NK-92 (cell line): ENCODE results near the gene TMEM117.
"Not testable (repeated sequence)": the region's sequence is repeated elsewhere in the genome, so short reads cannot be mapped to it uniquely, and the experiment has no call there.

Source experiments
- DNase-seq: peaks from one replicate; lab custom pipeline; 2025; ENCODE audit not compliant: unreplicated experiment; lab: John Stamatoyannopoulos, UW

Gene TMEM117

DNA sequence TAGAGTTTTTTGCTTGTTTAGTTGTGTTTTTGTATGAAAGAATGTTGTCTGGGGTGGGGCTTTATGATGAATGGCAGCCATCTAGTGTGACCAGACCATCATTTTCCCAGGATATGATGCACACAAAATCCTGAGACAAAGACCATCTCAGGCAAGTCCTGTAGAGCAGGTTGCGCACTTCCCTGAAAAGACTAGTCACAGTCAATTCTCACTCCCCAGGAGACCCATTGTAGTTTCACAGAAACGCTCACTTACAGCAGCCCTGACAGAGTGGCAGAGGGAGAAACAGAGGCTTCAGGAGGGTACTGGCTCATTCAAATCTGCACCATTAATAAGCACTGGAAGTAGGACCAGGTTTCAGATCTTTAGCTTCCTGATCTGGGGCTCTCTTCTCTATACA lies 183.2 kb downstream of the TMEM117 start:
- no peak for DNase-seq

- DNase-seq: no peak
Observed at GRCh38 chr12:44020555-44020954, 184.7 kb downstream of the TMEM117 start.

GRCh38 chr12:44021471-44021971 lies 185.6 kb downstream of the TMEM117 start:
- no peak for DNase-seq

DNA sequence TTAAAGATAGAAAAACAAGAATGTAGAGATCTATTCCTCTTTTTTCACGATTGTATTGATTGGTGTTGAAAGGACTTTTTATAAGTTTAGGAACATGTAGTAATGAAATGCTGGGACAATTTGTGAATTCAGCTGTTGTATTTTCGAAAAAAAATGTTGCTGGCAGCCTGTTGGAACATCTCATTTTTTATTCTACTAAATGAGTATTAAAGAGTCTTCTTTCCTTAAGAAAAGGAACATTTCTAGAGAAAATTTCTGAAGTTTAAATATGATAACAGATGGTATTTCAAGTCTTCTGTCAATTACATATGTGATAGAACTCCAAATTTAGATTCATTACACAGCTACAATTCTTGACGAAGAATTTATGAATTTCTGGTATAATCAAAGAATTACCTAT lies 189.6 kb downstream of the TMEM117 start:
- DNase-seq: no peak

- no peak for DNase-seq
Observed at GRCh38 chr12:44026046-44026445, 190.2 kb downstream of the TMEM117 start.

DNA sequence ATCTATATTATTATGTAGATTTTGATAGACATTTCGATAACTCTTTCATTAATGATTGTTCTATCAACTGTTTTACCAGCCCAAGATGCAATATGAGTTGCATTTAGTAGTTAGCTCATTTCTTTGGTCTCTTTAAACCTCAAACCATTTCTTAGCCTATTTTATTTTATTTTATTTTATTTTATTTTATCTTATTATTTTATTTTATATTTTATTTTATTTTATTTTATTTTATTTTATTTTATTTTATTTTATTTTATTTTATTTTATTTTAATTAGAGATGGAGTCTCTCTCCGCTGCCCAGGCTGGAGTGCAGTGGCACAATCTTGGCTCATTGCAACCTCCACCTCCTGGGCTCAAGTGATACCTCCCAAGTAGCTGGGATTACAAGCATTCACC lies 191.0 kb downstream of the TMEM117 start:
- not testable (repeated sequence) for DNase-seq

DNA sequence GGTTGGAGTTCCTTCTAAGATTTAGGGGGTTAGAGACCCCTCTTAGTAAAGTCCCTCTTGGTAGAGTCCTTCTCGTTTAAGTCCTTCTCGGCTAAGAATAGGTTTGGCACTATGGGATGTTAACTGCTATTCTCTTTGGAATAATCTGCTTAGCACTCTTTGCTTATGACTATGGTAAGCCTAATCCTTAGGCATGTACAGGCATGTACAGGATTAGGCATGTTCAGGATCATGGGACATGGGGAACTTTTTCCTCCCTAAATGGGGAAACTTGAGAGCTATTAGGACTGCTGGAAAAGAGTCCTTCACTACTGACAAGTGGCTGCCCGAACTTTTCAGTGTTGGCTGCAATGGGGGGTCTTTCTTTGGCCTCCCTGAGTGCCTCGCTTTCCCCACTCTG lies 193.3 kb downstream of the TMEM117 start:
- no peak for DNase-seq

DNA sequence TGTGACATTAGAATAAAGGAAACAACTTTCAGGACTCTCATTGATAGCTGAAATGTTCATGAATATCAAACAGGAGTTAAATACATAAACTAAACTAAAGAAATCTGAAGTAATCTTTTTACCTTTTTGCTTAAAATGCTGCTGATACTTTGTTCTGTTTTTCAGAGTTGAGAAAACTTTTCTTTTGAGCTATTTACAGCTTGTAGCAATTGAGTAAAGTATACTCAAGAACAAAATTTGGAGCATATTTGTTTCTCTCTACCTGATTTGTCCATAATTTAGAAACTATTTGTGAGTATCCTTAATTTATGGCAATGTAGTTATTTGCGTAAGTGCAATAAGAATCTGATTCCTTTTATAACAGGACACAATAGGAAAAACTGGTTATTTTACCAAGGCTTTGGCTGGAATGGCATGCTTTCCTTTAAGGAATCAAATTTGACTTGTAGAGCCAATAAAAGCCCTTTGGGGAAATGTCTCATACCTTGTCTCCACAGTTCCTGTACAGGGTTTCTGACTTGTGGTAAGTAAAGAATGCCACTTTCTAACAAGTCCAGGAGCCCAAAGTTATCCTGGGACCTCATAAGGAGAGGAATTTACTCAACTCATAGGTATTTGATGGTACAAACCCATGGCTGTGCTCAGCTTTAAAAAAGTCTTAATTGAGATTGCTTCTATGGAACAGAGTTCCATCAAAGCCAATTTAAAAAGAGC lies 195.7 kb downstream of the TMEM117 start:
- no peak for DNase-seq

DNA sequence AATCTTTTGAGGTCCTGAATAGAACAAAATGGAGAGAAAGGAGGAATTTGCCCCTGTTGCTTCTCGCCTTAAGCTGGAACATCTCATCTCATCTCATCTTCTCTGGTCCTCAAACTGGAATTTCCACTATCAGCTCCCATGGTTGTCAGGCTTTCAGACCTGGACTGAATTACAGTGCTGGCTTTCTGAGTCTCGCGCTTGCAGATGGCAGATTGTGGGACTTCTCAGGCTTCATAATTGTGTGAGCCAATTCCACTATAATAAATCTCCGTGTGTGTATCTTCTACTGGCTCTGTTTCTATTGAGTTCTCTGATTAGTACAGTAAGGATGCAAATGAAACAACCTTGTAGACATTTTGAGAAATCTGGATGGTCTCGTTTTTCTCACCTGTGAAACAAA lies 199.0 kb downstream of the TMEM117 start:
- DNase-seq: no peak

GRCh38 chr12:44036875-44037443 lies 201.1 kb downstream of the TMEM117 start:
- no peak for DNase-seq

DNA sequence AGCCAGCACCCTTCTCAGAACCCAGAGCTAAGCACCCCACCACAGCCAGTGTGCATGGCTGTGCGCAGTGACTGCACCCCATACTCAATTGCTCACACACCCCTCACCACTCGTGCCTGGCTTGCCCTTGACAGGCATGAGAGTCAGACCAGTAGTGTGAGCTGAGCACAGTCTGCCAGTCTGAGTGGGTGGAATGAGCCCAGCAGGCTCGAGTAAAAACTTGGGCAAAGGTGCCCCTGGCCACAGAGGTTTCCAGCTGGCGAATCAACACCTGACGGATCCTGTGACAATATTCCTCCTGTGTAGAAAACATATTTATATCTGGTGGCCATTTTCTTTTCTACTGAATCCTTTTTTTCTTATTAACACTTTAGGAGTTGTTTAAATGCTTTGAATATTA lies 202.5 kb downstream of the TMEM117 start:
- no peak for DNase-seq

- not testable (repeated sequence) for DNase-seq
Observed at GRCh38 chr12:44044491-44044890, 208.6 kb downstream of the TMEM117 start.

DNA sequence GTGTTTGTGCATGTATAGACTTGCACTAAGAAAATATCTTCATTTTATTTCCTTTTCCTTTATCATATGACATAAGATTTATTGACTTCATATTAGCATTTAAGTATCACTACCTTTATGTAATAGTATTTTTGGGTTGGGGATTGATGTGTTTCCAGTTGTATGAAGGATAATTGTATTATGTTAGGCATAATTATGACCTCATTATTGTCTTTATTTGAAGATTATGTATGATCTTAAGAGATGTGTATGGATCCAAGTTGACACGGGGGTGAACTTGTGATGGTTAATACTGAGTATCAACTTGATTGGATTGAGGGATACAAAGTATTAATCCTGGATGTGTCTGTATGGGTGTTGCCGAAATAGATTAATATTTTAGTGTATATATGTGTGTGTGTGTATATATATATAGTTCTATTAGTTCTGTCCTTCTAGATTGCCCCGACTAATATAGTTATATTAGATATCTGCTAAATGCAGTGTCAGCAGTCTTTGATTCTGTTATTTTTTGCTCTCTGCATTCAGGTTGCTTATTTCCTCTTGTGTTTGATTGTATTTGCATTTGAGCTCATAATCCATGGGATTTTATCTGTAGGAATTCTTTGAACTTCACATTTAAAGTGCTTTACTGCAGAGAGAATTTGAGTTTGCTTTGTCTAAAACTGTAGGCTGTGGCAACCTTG lies 211.0 kb downstream of the TMEM117 start:
- DNase-seq: no peak

DNA sequence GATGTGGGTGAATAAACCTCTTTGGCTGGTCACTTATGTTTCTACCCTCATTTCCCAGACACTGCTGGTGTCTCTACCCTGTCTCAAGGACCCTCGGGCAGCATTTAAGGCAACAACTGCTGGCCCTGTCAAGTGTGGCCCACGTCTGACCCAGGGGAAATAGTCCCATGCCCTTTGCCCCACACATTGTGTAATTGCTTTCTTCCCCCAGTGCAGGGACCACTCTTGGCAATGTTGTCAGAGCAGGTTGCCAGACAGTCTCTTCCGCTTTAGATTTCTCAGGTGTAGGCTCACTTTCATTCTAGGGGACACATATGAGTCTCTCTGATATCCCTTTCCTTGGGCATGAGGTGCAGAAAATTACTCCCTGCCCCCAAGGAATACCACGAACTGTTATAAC lies 216.7 kb downstream of the TMEM117 start:
- DNase-seq: no peak

DNA sequence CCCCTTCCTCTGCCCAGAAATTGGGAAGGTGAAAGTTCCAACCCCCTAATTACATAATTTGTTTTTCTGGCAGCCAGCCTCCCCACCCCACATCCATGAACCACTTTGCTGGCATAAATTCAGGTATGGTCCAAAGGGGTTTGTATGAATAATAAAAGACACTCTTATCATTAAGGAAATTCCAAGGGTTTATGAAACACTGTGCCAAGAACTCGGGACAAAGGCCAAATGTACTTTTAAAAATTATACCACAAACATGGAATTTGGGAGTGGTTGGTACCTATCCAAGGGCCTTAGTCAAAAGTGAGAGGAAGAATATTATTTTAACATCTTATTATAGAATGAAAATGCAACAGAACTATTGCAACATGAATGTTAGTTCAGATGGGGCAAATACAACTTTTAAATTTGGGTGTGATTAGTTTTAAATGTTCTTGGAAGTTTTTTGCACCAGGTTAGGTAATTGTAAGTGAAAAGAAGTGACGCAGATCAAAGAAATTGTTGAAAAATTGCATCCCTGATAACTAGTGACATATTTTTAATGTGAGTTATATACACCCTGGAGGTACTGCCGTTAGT lies 217.8 kb downstream of the TMEM117 start:
- no peak for DNase-seq

- no peak for DNase-seq
Observed at GRCh38 chr12:44054281-44054680, 218.4 kb downstream of the TMEM117 start.

GRCh38 chr12:44058366-44058765 lies 222.5 kb downstream of the TMEM117 start:
- DNase-seq: no peak

DNA sequence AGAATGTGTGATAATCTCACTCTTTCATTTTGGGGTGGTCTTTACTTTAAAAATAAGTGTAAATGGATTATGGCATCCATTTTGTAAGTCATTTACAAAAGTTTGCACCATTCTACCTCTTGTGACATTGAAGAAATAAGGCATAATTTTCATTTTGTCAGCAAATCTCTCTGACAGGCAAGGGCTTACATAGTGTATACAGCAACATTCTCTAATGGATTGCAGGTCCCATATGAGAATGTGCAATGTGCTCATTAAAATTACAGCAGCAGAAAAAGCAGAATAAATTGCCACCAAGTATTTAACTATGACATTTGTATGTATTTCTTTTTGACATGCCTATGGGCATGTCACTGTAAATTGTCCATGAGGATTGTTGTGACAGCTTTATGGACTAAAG lies 223.6 kb downstream of the TMEM117 start:
- no peak for DNase-seq

GRCh38 chr12:44063671-44064070 lies 227.8 kb downstream of the TMEM117 start:
- no peak for DNase-seq

- DNase-seq: no peak
Observed at GRCh38 chr12:44076871-44077270, 241.0 kb downstream of the TMEM117 start.

GRCh38 chr12:44077294-44077693 lies 241.4 kb downstream of the TMEM117 start:
- no peak for DNase-seq

DNA sequence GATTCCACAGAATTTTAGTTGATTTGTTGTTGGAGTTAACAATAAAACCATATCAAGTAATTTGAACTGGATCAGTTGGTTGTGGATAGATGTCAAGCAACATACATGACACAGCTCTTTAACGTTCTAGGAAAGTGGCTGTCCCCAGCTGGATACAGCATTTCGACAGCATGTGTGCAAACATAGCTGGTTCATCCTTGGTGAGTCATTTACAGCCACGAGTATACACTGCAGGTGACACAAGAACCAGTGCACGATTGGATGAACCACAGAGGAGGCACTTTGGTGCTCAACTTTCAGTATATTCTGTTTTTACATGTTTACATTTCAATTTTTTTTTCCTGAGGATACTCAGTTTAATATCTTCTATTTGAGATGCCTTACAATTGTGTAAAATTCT lies 242.4 kb downstream of the TMEM117 start:
- no peak for DNase-seq
